ENCODE data around the gene LTF.
"Not testable (repeated sequence)": the region's sequence is repeated elsewhere in the genome, so short reads cannot be mapped to it uniquely, and the experiment has no call there.

Gene LTF

GRCh38 chr3:46389306-46389705 lies 75.4 kb downstream of the LTF start:
- Histone ChIP-seq H3K4me2 (ENCODE audit: low read length) (no peak overlapping the region), H3K4me3 (ENCODE audit: low read length) (no peak overlapping the region)

GRCh38 chr3:46388847-46389246 lies 75.9 kb downstream of the LTF start:
- H3K9me2 ChIP-seq (replicated peaks; ENCODE audit: control insufficient read depth, low read length); H3K27ac ChIP-seq (ENCODE audit: low read depth, low read length); H3K4me1 ChIP-seq (ENCODE audit: control insufficient read depth, low read length); H3K9me3 ChIP-seq (ENCODE audit: control insufficient read depth, insufficient read depth, low read length); H3K36me3 ChIP-seq (ENCODE audit: control insufficient read depth, low read length); H3F3A ChIP-seq (ENCODE audit: control insufficient read depth, insufficient read depth); H3K4me3 ChIP-seq (ENCODE audit: low read length); H3K79me2 ChIP-seq (ENCODE audit: control insufficient read depth, low read length); H4K20me1 ChIP-seq (ENCODE audit: control insufficient read depth, insufficient read depth, low read depth, low read length); H3K4me2 ChIP-seq (ENCODE audit: low read length): not testable (repeated sequence)
- H3K27me3 ChIP-seq (ENCODE audit: control insufficient read depth, low read length), result peaks cover 11% of the 10 kb centered on the region

More at GRCh38 chr3:46389306-46389705, 75.4 kb downstream of the LTF start:
- Histone ChIP-seq H3K9me2 (replicated peaks; ENCODE audit: control insufficient read depth, low read length) (no peaks in the 10 kb centered on the region), H3K79me2 (ENCODE audit: control insufficient read depth, low read length) (no peaks in the 10 kb centered on the region), H3K27ac (ENCODE audit: low read depth, low read length) (no peak overlapping the region), H3K4me1 (ENCODE audit: control insufficient read depth, low read length) (no peaks in the 10 kb centered on the region), H3K27me3 (ENCODE audit: control insufficient read depth, low read length) (peaks cover 7% of the 10 kb centered on the region), H3K36me3 (ENCODE audit: control insufficient read depth, low read length) (no peaks in the 10 kb centered on the region), H4K20me1 (ENCODE audit: control insufficient read depth, insufficient read depth, low read depth, low read length) (no peaks in the 10 kb centered on the region), H3F3A (ENCODE audit: control insufficient read depth, insufficient read depth) (no peaks in the 10 kb centered on the region), H3K9me3 (ENCODE audit: control insufficient read depth, insufficient read depth, low read length) (no peaks in the 10 kb centered on the region)
- TF ChIP-seq CTCF (IDR thresholded peaks at IDR 0.05; ENCODE audit: low read depth, low read length, poor library complexity, severe bottlenecking) (no peak), EZH2phosphoT487 (IDR thresholded peaks at IDR 0.05; ENCODE audit: borderline replicate concordance, low read length) (no peak)

GRCh38 chr3:46386205-46386604 lies 78.5 kb downstream of the LTF start:
- H3K9me2 ChIP-seq (replicated peaks; ENCODE audit: control insufficient read depth, low read length), result no peaks in the 10 kb centered on the region
- H3K4me2 ChIP-seq (ENCODE audit: low read length), result no peak overlapping the region
- H4K20me1 ChIP-seq (ENCODE audit: control insufficient read depth, insufficient read depth, low read depth, low read length), result no peaks in the 10 kb centered on the region
- no peaks in the 10 kb centered on the region for H3K9me3 ChIP-seq (ENCODE audit: control insufficient read depth, insufficient read depth, low read length)
- H3K4me3 ChIP-seq (ENCODE audit: low read length), result no peak overlapping the region
- H3K27ac ChIP-seq (ENCODE audit: low read depth, low read length), result no peak overlapping the region
- no peaks in the 10 kb centered on the region for H3K36me3 ChIP-seq (ENCODE audit: control insufficient read depth, low read length)
- no peaks in the 10 kb centered on the region for H3F3A ChIP-seq (ENCODE audit: control insufficient read depth, insufficient read depth)
- peaks cover 10% of the 10 kb centered on the region for H3K4me1 ChIP-seq (ENCODE audit: control insufficient read depth, low read length)
- H3K79me2 ChIP-seq (ENCODE audit: control insufficient read depth, low read length), result no peaks in the 10 kb centered on the region
- TF ChIP-seq CTCF (IDR thresholded peaks at IDR 0.05; ENCODE audit: low read depth, low read length, poor library complexity, severe bottlenecking) (no peak), EZH2phosphoT487 (IDR thresholded peaks at IDR 0.05; ENCODE audit: borderline replicate concordance, low read length) (no peak)
- peaks cover 20% of the 10 kb centered on the region for H3K27me3 ChIP-seq (ENCODE audit: control insufficient read depth, low read length)
